ENCODE measurements around the gene HNF4A. TPM values are rescaled to one million over a fixed set of nuclear protein-coding genes. Genes with fewer than 3 reads are reported as not detected.

Gene HNF4A
- polyA plus RNA-seq, 1 donor from 2014 or later: not detected

- Histone ChIP-seq H3K9ac (ENCODE audit: low read length) (no peak overlapping the region), H3F3A (ENCODE audit: insufficient read depth, low read length, poor library complexity, severe bottlenecking) (no peaks in the 10 kb centered on the region), H3K36me3 (ENCODE audit: insufficient read depth, low read length) (no peaks in the 10 kb centered on the region), H3K79me2 (replicated peaks; ENCODE audit: insufficient read depth, low read length) (no peaks in the 10 kb centered on the region), H3K4me3 (ENCODE audit: low read length) (no peak overlapping the region), H3K4me2 (ENCODE audit: low read length) (no peak overlapping the region), H3K27ac (ENCODE audit: low read length) (no peak overlapping the region), H2AFZ (ENCODE audit: low read depth, low read length) (no peak overlapping the region), H4K20me1 (ENCODE audit: insufficient read depth) (no peaks in the 10 kb centered on the region), H3K9me2 (ENCODE audit: insufficient read depth, low read length) (no peaks in the 10 kb centered on the region), H3K9me3 (ENCODE audit: low read length) (no peaks in the 10 kb centered on the region), H3K27me3 (ENCODE audit: insufficient read depth, low read depth, low read length) (no peaks in the 10 kb centered on the region)
- TF ChIP-seq RAD21 (conservative IDR thresholded peaks at IDR 0.05): no peak
- no peak for TF ChIP-seq REST (IDR thresholded peaks at IDR 0.05; ENCODE audit: borderline replicate concordance)
- no peak for TF ChIP-seq CTCF (IDR thresholded peaks at IDR 0.05; ENCODE audit: poor library complexity, severe bottlenecking)
- TF ChIP-seq EP300 (conservative IDR thresholded peaks at IDR 0.05; ENCODE audit: poor library complexity, severe bottlenecking): no peak
- TF ChIP-seq EZH2 (IDR thresholded peaks at IDR 0.05; ENCODE audit: borderline replicate concordance, insufficient read depth, low read length, poor library complexity, severe bottlenecking): no peak
- TF ChIP-seq MXI1 (conservative IDR thresholded peaks at IDR 0.05; ENCODE audit: poor library complexity, severe bottlenecking): no peak
Measured at GRCh38 chr20:44399446-44399845, 43.9 kb downstream of the HNF4A start.

- no peak overlapping the region for H3K27ac ChIP-seq (ENCODE audit: low read length)
- no peaks in the 10 kb centered on the region for H3K9me3 ChIP-seq (ENCODE audit: low read length)
Measured at GRCh38 chr20:44400671-44400969, 45.1 kb downstream of the HNF4A start.

More at GRCh38 chr20:44400671-44400969, 45.1 kb downstream of the HNF4A start:
- TF ChIP-seq CTCF (IDR thresholded peaks at IDR 0.05; ENCODE audit: poor library complexity, severe bottlenecking) (no peak), MXI1 (conservative IDR thresholded peaks at IDR 0.05; ENCODE audit: poor library complexity, severe bottlenecking) (no peak), POLR2AphosphoS5 (IDR thresholded peaks at IDR 0.05) (no peak), SMC3 (conservative IDR thresholded peaks at IDR 0.05; ENCODE audit: poor library complexity) (no peak), RAD21 (conservative IDR thresholded peaks at IDR 0.05) (no peak), EZH2 (IDR thresholded peaks at IDR 0.05; ENCODE audit: borderline replicate concordance, insufficient read depth, low read length, poor library complexity, severe bottlenecking) (no peak), REST (IDR thresholded peaks at IDR 0.05; ENCODE audit: borderline replicate concordance) (no peak), EP300 (conservative IDR thresholded peaks at IDR 0.05; ENCODE audit: poor library complexity, severe bottlenecking) (no peak), TAF1 (IDR thresholded peaks at IDR 0.05; ENCODE audit: low read depth) (no peak)
- Histone ChIP-seq H3K36me3 (ENCODE audit: insufficient read depth, low read length) (no peaks in the 10 kb centered on the region), H3F3A (ENCODE audit: insufficient read depth, low read length, poor library complexity, severe bottlenecking) (no peaks in the 10 kb centered on the region), H3K27me3 (ENCODE audit: insufficient read depth, low read depth, low read length) (no peaks in the 10 kb centered on the region), H3K79me2 (replicated peaks; ENCODE audit: insufficient read depth, low read length) (no peaks in the 10 kb centered on the region), H3K4me2 (ENCODE audit: low read length) (no peak overlapping the region), H2AFZ (ENCODE audit: low read depth, low read length) (no peak overlapping the region), H4K20me1 (ENCODE audit: insufficient read depth) (no peaks in the 10 kb centered on the region), H3K9ac (ENCODE audit: low read length) (no peak overlapping the region), H3K4me3 (ENCODE audit: low read length) (no peak overlapping the region), H3K9me2 (ENCODE audit: insufficient read depth, low read length) (no peaks in the 10 kb centered on the region)
